Endothelial cell of umbilical vein (primary cell): ENCODE results near the gene TMEM140. TPM values are rescaled to one million over a fixed set of nuclear protein-coding genes. Genes with fewer than 3 reads are reported as not detected.
A peak's percentile ranks its signal among the peaks of the same experiment; 100 is the strongest.

Experiments used
- BruUV-seq: library from RNA; stranded (reverse); fragments of 400-500 nt; replicated peaks from 2 replicates; lab custom pipeline; 2021; lab: Mats Ljungman, UMichigan
- CTCF ChIA-PET: fragments of 300-600, 350-600 bp; sonication (Branson Sonifier 250); formaldehyde crosslinking; loops from one replicate; lab custom pipeline; 2021; ENCODE audit warnings: antibody characterized with exemption, inconsistent platforms; lab: Charles Lee
- POLR2A ChIA-PET: fragments of 300-600, 350-600 bp; sonication (Branson Sonifier 250); formaldehyde crosslinking; loops from one replicate; lab custom pipeline; 2021; ENCODE audit warnings: antibody characterized with exemption, inconsistent platforms; lab: Charles Lee
- DNase-seq: peaks from one replicate; pipeline ENCODE4 v3.0.0-alpha.2; 2011; ENCODE audit warnings: low read depth, low spot score
- FAIRE-seq: peaks from 2 replicates; lab custom pipeline; 2011; peaks lifted over from hg19 to GRCh38; lab: Jason Lieb, UNC
- H2AFZ ChIP-seq: 2 replicates; pipeline ENCODE4 v1.6.0; 2012; ENCODE audit warnings: low read depth, low read length, control low read depth, inconsistent platforms
- H3K27ac ChIP-seq: 2 replicates; pipeline ENCODE4 v1.5.1; 2011; ENCODE audit warnings: low read depth, mild to moderate bottlenecking, control low read depth, low read length, moderate library complexity; ENCODE audit not compliant: insufficient read depth
- H3K27me3 ChIP-seq, 2 experiments: 2 replicates each; pipeline versions ENCODE4 v1.6.0 to v1.6.1; 2011; ENCODE audit warnings: low read length in 2 of 2, mixed read lengths in 1 of 2; ENCODE audit not compliant: control insufficient read depth in 2 of 2, insufficient read depth in 2 of 2
- H3K36me3 ChIP-seq, 2 experiments: 2 replicates in 1 of 2; 3 replicates in 1 of 2; pipeline ENCODE4 v1.5.1; 2011; ENCODE audit warnings: low read length in 2 of 2, mild to moderate bottlenecking in 1 of 2, moderate library complexity in 1 of 2; ENCODE audit not compliant: control insufficient read depth in 2 of 2, insufficient read depth in 2 of 2; ENCODE audit errors: extremely low read depth in 1 of 2
- H3K4me1 ChIP-seq: 3 replicates; pipeline ENCODE4 v1.5.1; 2011; ENCODE audit warnings: mild to moderate bottlenecking, low read length; ENCODE audit not compliant: control insufficient read depth, insufficient read depth; ENCODE audit errors: extremely low read depth
- H3K4me2 ChIP-seq: 2 replicates; pipeline ENCODE4 v1.6.1; 2011; ENCODE audit warnings: low read length, control low read depth, mixed read lengths; ENCODE audit not compliant: insufficient read depth
- H3K4me3 ChIP-seq, 3 experiments: fragments of 200-600 bp in 1 of 3; sonication (generic), shearing (Covaris generic) in 1 of 3; replicated peaks in 1 of 3; 2 replicates each; pipeline ENCODE4 v1.5.1; 2011 to 2016; ENCODE audit warnings: control low read depth in 3 of 3, low read length in 3 of 3, mild to moderate bottlenecking in 2 of 3, inconsistent platforms in 1 of 3, low read depth in 1 of 3, moderate library complexity in 1 of 3; ENCODE audit not compliant: insufficient read depth in 1 of 3
- H3K79me2 ChIP-seq: 2 replicates; pipeline ENCODE4 v1.6.0; 2012; ENCODE audit warnings: low read length, inconsistent platforms; ENCODE audit not compliant: control insufficient read depth, insufficient read depth
- H3K9ac ChIP-seq: replicated peaks from 2 replicates; pipeline ENCODE3; 2011; ENCODE audit warnings: low read length, control low read depth; ENCODE audit not compliant: insufficient read depth; ENCODE audit errors: extremely low read depth
- H3K9me1 ChIP-seq: replicated peaks from 3 replicates; pipeline ENCODE4 v1.6.0; 2011; ENCODE audit warnings: mild to moderate bottlenecking, low read length; ENCODE audit not compliant: control insufficient read depth, insufficient read depth; ENCODE audit errors: extremely low read depth
- H3K9me3 ChIP-seq: replicated peaks from 2 replicates; pipeline ENCODE4 v1.5.1; 2012; ENCODE audit warnings: low read length, inconsistent platforms; ENCODE audit not compliant: control insufficient read depth, insufficient read depth
- H4K20me1 ChIP-seq: replicated peaks from 2 replicates; pipeline ENCODE3; 2011; ENCODE audit warnings: mild to moderate bottlenecking, low read length; ENCODE audit not compliant: control insufficient read depth, insufficient read depth; ENCODE audit errors: extremely low read depth
- EZH2 ChIP-seq: IDR thresholded peaks from 2 replicates; pipeline ENCODE4 v1.6.1; 2012; ENCODE audit warnings: borderline replicate concordance, low read depth, mild to moderate bottlenecking, moderate library complexity, low read length, inconsistent platforms; ENCODE audit not compliant: severe bottlenecking
- FOS ChIP-seq: IDR thresholded peaks from 2 replicates; pipeline ENCODE4 v1.6.1; 2011; ENCODE audit warnings: mild to moderate bottlenecking, low read length, moderate library complexity, borderline replicate concordance; ENCODE audit not compliant: insufficient read depth
- MAX ChIP-seq: IDR thresholded peaks from 2 replicates; pipeline ENCODE4 v1.6.1; 2011; ENCODE audit not compliant: insufficient read depth, insufficient read length
- MYC ChIP-seq: IDR thresholded peaks from one replicate; pipeline ENCODE4 v1.6.1; 2011; ENCODE audit warnings: mild to moderate bottlenecking, low read depth, low read length
- POLR2A ChIP-seq: IDR thresholded peaks from 2 replicates; pipeline ENCODE4 v1.6.1; 2012; ENCODE audit warnings: low read depth, mild to moderate bottlenecking, control low read depth, low read length
- POLR2AphosphoS5 ChIP-seq: IDR thresholded peaks from 2 replicates; pipeline ENCODE4 v1.6.1; 2012; ENCODE audit warnings: low read depth, mild to moderate bottlenecking, control low read depth, low read length, moderate library complexity; ENCODE audit not compliant: insufficient read depth
- dilution Hi-C: fragments of 300-500 bp; cut with MboI; formaldehyde crosslinking; loops from one replicate; pipeline ENCODE4 v1.15.0; 2019; ENCODE audit warnings: low sequenced_read_pairs; ENCODE audit not compliant: extremely low pct_ligation_motif_present
- intact Hi-C: fragments of 100-400 bp; cut with micrococcal nuclease; formaldehyde crosslinking; loops from one replicate; pipeline ENCODE4 v1.10.0; 2022
- polyA plus RNA-seq, 4 experiments: library from polyadenylated mRNA; depleted of rRNA in 3 of 4; stranded (reverse) in 3 of 4; unstranded in 1 of 4; fragments of >200 nt; gene quantifications; 2 replicates each; pipeline versions ENCODE4 v1.2.1 to v1.2.3, GENCODE V29; 2011 to 2012; ENCODE audit warnings: missing spikeins in 1 of 4
- total RNA-seq: library from RNA; stranded (reverse); gene quantifications from 2 replicates; pipeline ENCODE4 v1.2.3, GENCODE V29; 2021
- TF ChIP-seq, protein P1 (sequence below), 2 donors: IDR thresholded peaks; 1 replicate in 1 of 2; 2 replicates in 1 of 2; pipeline ENCODE4 v1.5.1; 2011; ENCODE audit warnings: low read length in 2 of 2, mild to moderate bottlenecking in 2 of 2, moderate library complexity in 2 of 2, control low read depth in 1 of 2, inconsistent platforms in 1 of 2, low read depth in 1 of 2; ENCODE audit not compliant: insufficient read depth in 1 of 2; ENCODE audit errors: extremely low read depth in 1 of 2

The TMEM140 gene
- total and polyA plus RNA-seq, 2 donors (not counting 3 experiments of a cell fraction or from before 2014, with no cell fraction given) = 17.9 to 26.5 TPM

- Histone ChIP-seq H3K27me3 (no peaks in the 10 kb centered on the region), H3K9ac (peak overlapping the region; percentile 74), H3K9me1 (no peaks in the 10 kb centered on the region), H3K9me3 (no peaks in the 10 kb centered on the region), H3K4me3 (peak overlapping the region; percentile 47 to 75 (median 66)), H4K20me1 (no peaks in the 10 kb centered on the region), H3K27ac (peak overlapping the region; percentile 63), H3K36me3 (peaks cover 4% of the 10 kb centered on the region in 2 experiments), H3K4me1 (peaks cover 23% of the 10 kb centered on the region), H3K4me2 (peak overlapping the region; percentile 93), H2AFZ (peak overlapping the region; percentile 49), H3K79me2 (peaks cover 3% of the 10 kb centered on the region)
- DNase-seq (no peak), FAIRE-seq (no peak)
- TF ChIP-seq FOS = peak; percentile 1
- TF ChIP-seq, protein P1, sequence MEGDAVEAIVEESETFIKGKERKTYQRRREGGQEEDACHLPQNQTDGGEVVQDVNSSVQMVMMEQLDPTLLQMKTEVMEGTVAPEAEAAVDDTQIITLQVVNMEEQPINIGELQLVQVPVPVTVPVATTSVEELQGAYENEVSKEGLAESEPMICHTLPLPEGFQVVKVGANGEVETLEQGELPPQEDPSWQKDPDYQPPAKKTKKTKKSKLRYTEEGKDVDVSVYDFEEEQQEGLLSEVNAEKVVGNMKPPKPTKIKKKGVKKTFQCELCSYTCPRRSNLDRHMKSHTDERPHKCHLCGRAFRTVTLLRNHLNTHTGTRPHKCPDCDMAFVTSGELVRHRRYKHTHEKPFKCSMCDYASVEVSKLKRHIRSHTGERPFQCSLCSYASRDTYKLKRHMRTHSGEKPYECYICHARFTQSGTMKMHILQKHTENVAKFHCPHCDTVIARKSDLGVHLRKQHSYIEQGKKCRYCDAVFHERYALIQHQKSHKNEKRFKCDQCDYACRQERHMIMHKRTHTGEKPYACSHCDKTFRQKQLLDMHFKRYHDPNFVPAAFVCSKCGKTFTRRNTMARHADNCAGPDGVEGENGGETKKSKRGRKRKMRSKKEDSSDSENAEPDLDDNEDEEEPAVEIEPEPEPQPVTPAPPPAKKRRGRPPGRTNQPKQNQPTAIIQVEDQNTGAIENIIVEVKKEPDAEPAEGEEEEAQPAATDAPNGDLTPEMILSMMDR (IDR thresholded peaks at IDR 0.05; ENCODE audit: extremely low read depth in 1 of 2, insufficient read depth in 1 of 2, low read depth in 1 of 2, low read length in 2 of 2) = no peak
- dilution Hi-C loops = no loop called here
- intact Hi-C loops = loop anchor here (1.0 to 10.0 kb wide), 8 partner anchors 21 to 558 kb away; partner anchors contain the start of genes AGBL3, TMEM140 and WDR91
- ChIA-PET POLR2A (interaction anchor here (1.1 to 1.5 kb wide), 2 partner anchors 9 to 22 kb away, joined by 3 to 4 read pairs; partner anchors contain the start of gene TMEM140), CTCF (interaction anchor here (0.9 to 3.8 kb wide), 15 partner anchors 9 to 539 kb away, joined by 3 to 45 read pairs (median 4); partner anchors contain the start of genes AGBL3, TMEM140 and WDR91)
- no TSS peak for BruUV-seq
Measured at GRCh38 chr7:135169964-135170273, 22.0 kb downstream of the TMEM140 start.

GRCh38 chr7:135170274-135170997 is 22.6 kb downstream of the TMEM140 start, which contains the start of gene CYREN:
Gene CYREN, minus strand, starts transcription at chr7:135170707. Its CDS starts 1,785 bp downstream, at chr7:135168922.
- peak within 1 kb of the TSS; percentile 74 for H3K9ac ChIP-seq
- dilution Hi-C loops = no loop called here
- no peaks in the 10 kb centered on the region for H3K27me3 ChIP-seq
- peak within 1 kb of the TSS; percentile 93 for H3K4me2 ChIP-seq
- TF ChIP-seq, protein P1 (IDR thresholded peaks at IDR 0.05; ENCODE audit: extremely low read depth in 1 of 2, insufficient read depth in 1 of 2, low read depth in 1 of 2, low read length in 2 of 2) = peak; percentile 69 to 78
- TF ChIP-seq POLR2A (peak; percentile 13), MAX (peak; percentile 43), POLR2AphosphoS5 (peak; percentile 78), MYC (no peak), FOS (no peak), EZH2 (no peak)
- H4K20me1 ChIP-seq = no peaks in the 10 kb centered on the region
- intact Hi-C loops = loop anchor here (1.0 to 5.0 kb wide), 7 partner anchors 22 to 558 kb away; partner anchors contain the start of genes AGBL3, TMEM140 and WDR91
- no peaks in the 10 kb centered on the region for H3K9me3 ChIP-seq
- FAIRE-seq (peak; percentile 55), DNase-seq (peak; percentile 92)
- BruUV-seq = no TSS peak
- H3K4me1 ChIP-seq = peaks cover 23% of the 10 kb centered on the region
- POLR2A ChIA-PET = interaction anchor here (1.1 to 1.5 kb wide), 2 partner anchors 10 to 23 kb away, joined by 3 to 4 read pairs; partner anchors contain the start of gene TMEM140
- peaks cover 3% of the 10 kb centered on the region for H3K79me2 ChIP-seq
- peak within 1 kb of the TSS; percentile 47 to 75 (median 66) for H3K4me3 ChIP-seq
- no peaks in the 10 kb centered on the region for H3K9me1 ChIP-seq
- peaks cover 4% of the 10 kb centered on the region in 2 experiments for H3K36me3 ChIP-seq
- CTCF ChIA-PET = interaction anchor here (0.9 to 3.8 kb wide), 22 partner anchors 10 to 540 kb away, joined by 3 to 45 read pairs (median 4); partner anchors contain the start of genes AGBL3, TMEM140 and WDR91
- peak within 1 kb of the TSS; percentile 67 for H2AFZ ChIP-seq
- peak within 1 kb of the TSS; percentile 63 for H3K27ac ChIP-seq
